Measurements from ENCODE around the gene COL6A3.

The COL6A3 gene

DNA sequence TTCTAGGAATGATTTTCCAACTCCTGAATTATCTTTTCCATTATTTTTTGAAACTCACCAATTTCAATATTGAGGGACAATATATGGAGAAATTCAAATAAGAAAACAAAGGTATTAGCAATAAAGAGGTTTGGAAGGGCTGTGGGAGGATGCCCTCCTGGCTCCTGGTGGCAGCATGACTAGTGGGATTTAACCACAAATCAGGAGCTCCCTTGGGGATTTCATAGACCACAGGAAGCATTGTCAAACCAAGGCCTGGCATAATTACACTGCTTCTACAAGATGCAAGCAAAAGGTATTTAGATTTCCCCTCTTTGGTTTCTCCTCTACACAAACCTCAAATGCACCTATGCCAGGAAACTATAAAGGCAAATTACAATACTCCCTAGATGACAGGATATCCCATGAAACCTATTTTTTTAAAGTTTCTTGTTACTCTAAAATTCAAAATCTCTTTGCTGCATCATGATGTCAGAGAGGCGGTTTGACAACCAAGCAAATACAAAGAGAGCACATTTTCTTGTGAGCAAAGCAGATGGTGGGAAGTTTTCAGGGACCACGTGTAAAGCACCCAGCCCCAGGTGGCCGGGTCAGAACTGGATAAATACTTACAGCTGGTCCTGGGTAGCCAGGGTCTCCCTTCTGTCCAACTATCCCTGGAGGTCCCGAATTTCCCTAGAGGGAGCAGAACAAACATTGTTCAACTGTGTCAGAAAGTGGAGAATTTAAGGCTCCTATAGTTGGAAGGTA is 67.9 kb downstream of the COL6A3 start:
- no peak for DNase-seq (ENCODE audit: low read depth)

GRCh38 chr2:237345411-237345810 is 68.6 kb downstream of the COL6A3 start:
- no peak for DNase-seq (ENCODE audit: low read depth)

GRCh38 chr2:237344942-237345341 is 69.0 kb downstream of the COL6A3 start:
- DNase-seq (ENCODE audit: low read depth): no peak

GRCh38 chr2:237343993-237344392 is 70.0 kb downstream of the COL6A3 start:
- no peak for DNase-seq (ENCODE audit: low read depth)

DNA sequence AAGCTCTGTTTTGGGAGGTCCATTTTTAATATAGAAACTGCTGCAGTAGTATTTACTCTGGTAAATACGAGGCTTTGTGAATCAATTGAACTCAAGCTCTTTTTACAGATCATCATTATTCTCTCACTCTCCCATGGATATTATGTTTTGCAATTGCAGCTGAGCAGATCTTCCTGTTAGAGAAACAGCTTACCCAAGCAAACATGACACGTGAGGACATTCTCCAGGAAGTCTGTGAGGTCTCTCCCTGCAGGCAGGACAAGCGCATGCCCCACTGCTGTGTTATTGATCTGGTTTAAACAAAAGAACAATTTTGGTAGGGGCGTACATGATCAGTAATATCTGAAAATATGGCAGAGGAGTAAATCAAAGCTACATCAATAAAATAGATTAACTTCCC is 72.1 kb downstream of the COL6A3 start:
- no peak for DNase-seq (ENCODE audit: low read depth)

DNA sequence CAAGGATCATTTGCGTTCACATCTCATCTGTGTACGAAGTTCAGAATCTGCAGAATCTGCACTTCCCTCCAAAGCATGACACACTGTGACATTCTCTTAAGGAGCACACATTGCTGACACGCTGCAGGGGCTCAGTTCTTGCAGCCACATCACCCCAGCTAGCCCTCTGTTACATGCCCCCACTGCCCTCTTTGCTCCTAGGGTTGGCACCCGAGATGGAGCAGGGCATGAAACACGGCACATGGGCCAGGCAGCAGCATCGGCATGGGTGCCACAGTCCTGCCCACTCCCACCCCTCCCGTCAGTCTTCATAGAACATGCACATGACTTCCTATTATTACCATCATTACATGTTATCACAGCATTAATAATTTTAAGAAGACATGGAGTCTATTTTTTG is 76.4 kb downstream of the COL6A3 start:
- DNase-seq (ENCODE audit: low read depth): no peak

- no peak for DNase-seq (ENCODE audit: low read depth)
Observed at GRCh38 chr2:237336131-237336530, 77.8 kb downstream of the COL6A3 start.

DNA sequence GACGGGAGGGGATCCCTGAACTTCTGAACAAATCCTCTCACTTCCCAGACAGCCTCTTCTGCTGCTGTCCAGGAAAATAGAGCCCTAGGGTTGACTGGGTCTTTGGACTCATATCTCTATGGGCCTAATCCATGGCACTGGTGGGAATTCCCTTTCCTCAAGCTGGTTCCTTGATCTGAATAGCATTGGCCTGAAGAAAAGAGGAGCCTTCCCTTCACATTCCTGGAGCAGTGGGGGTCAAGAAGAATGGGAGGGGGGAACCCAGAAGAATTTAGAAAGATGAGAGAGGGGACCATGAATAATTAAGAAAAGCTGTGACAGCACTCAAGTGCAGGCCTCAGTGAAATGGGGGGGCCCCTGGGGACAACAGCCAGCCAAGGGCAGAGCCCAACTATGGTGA is 80.2 kb downstream of the COL6A3 start:
- DNase-seq (ENCODE audit: low read depth): no peak

DNA sequence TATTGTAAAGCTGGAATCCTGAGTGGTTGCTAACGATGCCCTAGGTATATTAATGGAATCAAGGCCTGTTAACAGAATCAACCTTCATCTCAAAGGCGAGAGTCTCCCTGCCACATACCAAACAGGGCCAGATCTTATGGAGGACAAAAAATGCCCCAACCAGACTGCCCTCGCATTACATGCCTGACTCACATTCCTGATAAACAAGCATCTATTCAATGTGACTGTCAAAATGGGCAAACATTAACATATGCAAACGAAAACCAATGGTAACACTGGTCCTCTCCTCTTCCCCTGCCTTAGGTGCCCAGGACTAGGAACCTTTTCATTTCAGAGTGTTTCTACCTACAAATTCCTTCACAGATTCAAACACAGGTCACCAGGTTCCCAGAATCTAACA is 83.4 kb downstream of the COL6A3 start:
- no peak for DNase-seq (ENCODE audit: low read depth)

DNA sequence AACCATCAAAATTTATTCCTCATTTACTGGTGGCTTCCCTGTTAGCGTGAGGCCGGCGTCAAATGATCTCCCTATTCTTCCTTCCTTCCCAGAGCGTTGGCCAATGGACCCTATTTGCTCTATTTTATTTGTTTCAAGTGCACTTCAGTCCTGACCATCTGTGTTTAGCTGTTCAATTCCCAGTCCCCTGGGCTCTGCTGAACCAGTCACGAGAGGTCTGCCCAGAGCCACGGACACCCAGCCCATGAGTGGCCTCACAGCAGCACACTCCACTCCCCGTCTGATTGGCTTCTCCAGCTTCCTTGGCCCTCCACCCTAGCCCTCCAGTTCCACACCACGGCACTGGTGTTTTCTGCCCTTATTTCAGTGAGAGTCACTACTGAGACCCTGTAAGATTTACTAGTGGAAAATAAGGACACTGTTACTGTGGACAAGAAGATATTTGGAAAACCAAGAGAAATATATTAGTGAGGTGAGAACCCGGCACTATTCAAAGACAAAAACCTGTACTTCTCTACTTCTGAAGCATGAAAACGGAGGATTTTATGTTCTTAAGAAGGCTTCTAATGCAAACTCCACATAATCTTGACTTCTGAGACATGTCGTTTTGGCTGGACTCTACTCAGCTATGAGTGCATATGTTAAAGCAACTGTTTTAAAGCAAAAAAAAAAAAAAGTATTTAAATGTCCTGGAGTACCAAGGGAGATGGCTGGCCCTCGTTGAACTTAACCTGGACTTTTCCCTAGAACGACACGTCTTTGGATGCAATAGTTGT is 86.6 kb downstream of the COL6A3 start:
- DNase-seq (ENCODE audit: low read depth): no peak

DNA sequence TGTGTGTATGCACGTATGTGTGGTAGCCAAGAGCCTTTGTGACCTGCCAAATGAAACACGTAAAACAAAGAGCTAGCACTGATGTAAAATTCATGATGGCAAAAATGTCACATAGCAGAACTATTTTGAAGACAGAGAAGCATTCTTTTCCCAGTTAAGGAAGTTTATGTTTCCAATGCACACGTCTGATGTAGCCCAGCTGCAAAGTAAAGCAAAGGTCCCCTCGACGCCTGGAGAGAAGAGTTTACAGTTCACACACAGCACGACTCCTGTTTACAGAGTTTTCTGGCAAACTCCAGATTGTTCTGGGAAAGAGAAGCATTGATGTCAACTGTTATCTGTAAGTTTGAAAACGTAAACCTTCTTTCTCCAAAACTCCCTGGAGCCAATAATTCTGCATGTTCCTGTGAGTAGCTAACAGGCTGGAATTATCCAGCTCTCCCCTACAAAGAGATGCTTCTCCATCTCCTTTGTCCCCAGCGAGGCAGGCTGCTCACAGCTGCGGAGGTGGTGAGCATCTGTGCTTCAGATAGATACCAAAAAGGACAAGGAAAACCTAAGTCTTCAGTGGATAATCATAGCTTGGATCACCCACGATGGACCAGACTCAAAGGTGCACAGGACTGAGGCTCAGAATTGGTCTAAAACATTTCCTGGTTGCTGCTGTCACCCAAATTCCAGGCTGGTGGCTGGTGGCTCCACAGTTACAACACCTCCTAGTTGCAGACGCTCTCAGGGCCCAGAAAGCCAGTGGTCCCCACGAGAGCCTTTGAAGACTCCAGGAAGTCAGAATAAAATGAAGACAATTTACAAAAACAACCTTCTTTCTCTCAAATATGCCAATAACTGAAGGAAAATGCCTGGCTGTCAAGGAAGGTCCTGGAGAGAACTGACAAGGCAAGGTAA is 87.4 kb downstream of the COL6A3 start:
- DNase-seq (ENCODE audit: low read depth): no peak

DNA sequence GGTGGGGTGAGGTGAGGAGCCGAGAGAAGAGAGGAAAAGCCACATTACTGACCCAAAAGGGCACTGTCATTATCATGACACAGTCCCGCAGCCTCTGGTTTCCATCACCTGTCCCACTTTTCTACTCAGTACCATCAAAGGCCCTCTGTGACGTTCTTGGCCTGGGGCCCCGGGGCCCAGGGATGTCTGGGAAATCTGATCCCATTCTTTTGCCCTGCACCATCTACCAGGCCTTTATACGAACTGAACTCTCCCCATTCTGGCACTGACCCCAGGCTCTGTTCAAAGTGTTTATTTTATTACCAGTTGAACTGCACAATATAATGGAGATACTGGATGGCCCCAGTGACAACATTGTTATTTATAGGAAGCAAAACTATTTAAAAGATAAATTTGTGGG is 89.1 kb downstream of the COL6A3 start:
- no peak for DNase-seq (ENCODE audit: low read depth)

- no peak for DNase-seq (ENCODE audit: low read depth)
Observed at GRCh38 chr2:237324405-237324831, 89.5 kb downstream of the COL6A3 start.

GRCh38 chr2:237323656-237324055 is 90.3 kb downstream of the COL6A3 start:
- no peak for DNase-seq (ENCODE audit: low read depth)

- DNase-seq (ENCODE audit: low read depth): no peak
Observed at GRCh38 chr2:237322564-237322963, 91.4 kb downstream of the COL6A3 start.

DNA sequence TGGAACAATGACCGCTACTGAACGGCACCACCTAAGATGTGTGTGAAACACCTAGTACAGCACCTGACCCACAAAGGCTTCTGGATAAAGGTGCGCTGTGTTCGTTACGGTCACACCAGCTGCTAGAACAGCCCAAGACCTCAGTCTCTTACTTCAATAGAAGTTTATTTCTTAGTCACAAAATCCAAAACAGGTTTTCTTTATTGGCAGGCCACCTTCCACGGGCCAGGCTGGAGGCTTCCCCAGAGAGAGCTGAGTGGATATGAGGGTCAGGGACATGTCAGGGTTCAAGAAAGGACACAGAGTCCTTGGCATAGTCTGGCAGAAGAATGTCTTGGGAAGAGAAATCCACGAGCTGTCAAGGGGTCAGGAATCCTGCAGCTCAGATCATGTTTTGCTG is 92.2 kb downstream of the COL6A3 start:
- no peak for DNase-seq (ENCODE audit: low read depth)

- DNase-seq (ENCODE audit: low read depth): no peak
Observed at GRCh38 chr2:237320801-237321560, 93.0 kb downstream of the COL6A3 start.

- no peak for DNase-seq (ENCODE audit: low read depth)
Observed at GRCh38 chr2:237319887-237320286, 94.1 kb downstream of the COL6A3 start.

GRCh38 chr2:237319086-237319820 is 94.7 kb downstream of the COL6A3 start:
- no peak for DNase-seq (ENCODE audit: low read depth)

DNA sequence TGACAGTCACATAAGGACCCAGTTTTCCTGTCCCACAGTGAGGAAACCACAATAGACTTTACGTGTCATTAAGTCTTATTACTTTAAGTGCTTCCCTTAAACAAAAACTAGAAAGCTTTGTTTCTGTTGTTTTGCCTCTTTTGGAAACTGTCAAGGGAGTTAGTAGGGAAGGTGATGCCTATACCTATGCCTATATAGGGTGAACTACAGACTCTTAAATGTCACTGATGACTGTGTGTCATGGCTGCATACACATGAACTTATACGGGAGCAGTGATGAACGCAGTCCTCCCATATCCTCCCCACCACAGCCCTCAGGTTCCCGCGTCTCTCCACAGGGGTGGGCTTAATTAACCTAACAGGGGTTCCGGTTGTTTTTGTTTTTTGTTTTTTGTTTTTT is 97.6 kb downstream of the COL6A3 start:
- DNase-seq (ENCODE audit: low read depth): no peak

GRCh38 chr2:237315829-237316225 is 98.1 kb downstream of the COL6A3 start:
- no peak for DNase-seq (ENCODE audit: low read depth)

Measured in stromal cell of bone marrow (primary cell).